Measurements from ENCODE around the gene SEPTIN3. TPM values are rescaled to one million over a fixed set of nuclear protein-coding genes. Genes with fewer than 3 reads are reported as not detected.

Gene SEPTIN3
- total and polyA plus RNA-seq, 2 of the 8 experiments (the other 6 are each of a cell fraction or from before 2014, with no cell fraction given) = 38.9 to 52.9 TPM

DNA sequence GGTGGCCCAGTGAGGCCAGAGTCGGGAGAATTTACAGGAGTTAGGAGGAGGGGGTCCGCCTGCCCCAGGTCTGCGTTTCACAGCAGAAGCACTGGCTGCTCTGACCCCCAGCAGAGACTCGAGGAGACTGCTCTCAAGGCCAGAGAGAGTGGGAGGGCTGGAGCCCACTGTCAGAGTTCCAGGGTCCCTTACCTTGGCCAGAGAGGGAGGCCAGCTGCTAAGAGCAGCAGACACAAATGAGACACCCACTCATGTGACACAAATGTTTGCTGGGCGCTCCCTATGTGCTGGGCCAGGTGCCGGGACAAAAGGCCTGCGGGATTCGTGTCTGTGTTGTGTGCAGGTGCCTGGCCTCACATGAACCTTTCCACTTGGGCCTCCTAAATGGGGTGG is 39.8 kb upstream of the SEPTIN3 start:
- Histone ChIP-seq H3K9me3 (ENCODE audit: insufficient read depth in 2 of 2, low read depth in 1 of 2, low read length in 1 of 2) (no peaks in the 10 kb centered on the region), H2BK20ac (ENCODE audit: low read length) (no peak overlapping the region), H2AFZ (ENCODE audit: low read length) (no peak overlapping the region), H2BK5ac (ENCODE audit: low read depth, low read length) (no peak overlapping the region), H4K91ac (replicated peaks; ENCODE audit: insufficient read length, low read length) (no peak overlapping the region), H3K56ac (replicated peaks; ENCODE audit: insufficient read length, low read depth, low read length) (no peak overlapping the region), H3K14ac (ENCODE audit: insufficient read length) (no peak overlapping the region), H3K4me3 (ENCODE audit: extremely low read depth in 1 of 4, insufficient read depth in 2 of 4, low read depth in 3 of 4, low read length in 4 of 4) (no peak overlapping the region), H3K27me3 (replicated peaks in 1 of 4; ENCODE audit: control insufficient read depth in 3 of 4, extremely low read depth in 1 of 4, insufficient read depth in 3 of 4, low read length in 3 of 4) (peaks cover 11 to 42% (median 30%) of the 10 kb centered on the region in 4 experiments), H4K5ac (ENCODE audit: insufficient read length, low read depth, low read length) (no peak overlapping the region), H2AK5ac (ENCODE audit: low read depth, low read length) (no peak overlapping the region), H2BK120ac (replicated peaks; ENCODE audit: low read depth, low read length) (no peak overlapping the region), H3K4ac (replicated peaks; ENCODE audit: insufficient read length, low read depth, low read length) (no peak overlapping the region), H3K27ac (ENCODE audit: low read depth, low read length) (no peak overlapping the region), H3K23ac (ENCODE audit: insufficient read length) (no peak overlapping the region), H3K18ac (ENCODE audit: extremely low read depth, low read length) (no peak overlapping the region), H4K8ac (ENCODE audit: extremely low read depth, insufficient read depth, low read length) (no peak overlapping the region), H2BK12ac (ENCODE audit: low read depth, low read length) (no peak overlapping the region), H3K36me3 (ENCODE audit: control insufficient read depth in 2 of 4, insufficient read depth in 4 of 4, low read length in 3 of 4) (no peaks in the 10 kb centered on the region), H3K4me2 (ENCODE audit: insufficient read depth in 1 of 2, low read depth in 2 of 2, low read length in 2 of 2) (no peak overlapping the region), H3K23me2 (ENCODE audit: low read depth, low read length) (peaks cover 4% of the 10 kb centered on the region; the same call in 1 of the 2 replicates), H3K79me2 (ENCODE audit: control insufficient read depth in 1 of 2, insufficient read depth in 2 of 2, low read length in 2 of 2) (no peaks in the 10 kb centered on the region), H4K20me1 (replicated peaks in 1 of 2; ENCODE audit: control insufficient read depth in 1 of 2, insufficient read depth in 2 of 2, low read length in 2 of 2) (peaks cover 6% of the 10 kb centered on the region in 2 experiments), H3K4me1 (replicated peaks in 1 of 4; ENCODE audit: control insufficient read depth in 3 of 4, insufficient read depth in 4 of 4, low read length in 3 of 4) (peaks cover 0 to 24% (median 13%) of the 10 kb centered on the region in 4 experiments; a peak in 6 of 7 replicates), H3K9ac (replicated peaks in 1 of 4; ENCODE audit: extremely low read depth in 1 of 4, low read depth in 3 of 4, low read length in 3 of 4) (no peak overlapping the region), H3K79me1 (ENCODE audit: low read depth, low read length) (no peaks in the 10 kb centered on the region), H2BK15ac (ENCODE audit: low read length) (no peak overlapping the region)
- DNase-seq (ENCODE audit: low read depth in 1 of 2, low spot score in 2 of 2) = no peak
- ChIA-PET POLR2A (ENCODE audit: partially characterized antibody) (interaction anchor here (0.7 to 3.7 kb wide), 11 partner anchors 8 to 241 kb away, joined by 3 to 17 read pairs (median 5); partner anchors contain the start of genes CENPM and SNU13), CTCF (ENCODE audit: partially characterized antibody) (interaction anchor here (1.1 to 5.9 kb wide), 4 partner anchors 9 to 232 kb away, joined by 3 to 77 read pairs (median 8); no protein-coding TSS in a partner anchor)
- no peak for FAIRE-seq
- TF ChIP-seq CTCF (IDR thresholded peaks at IDR 0.05; ENCODE audit: control extremely low read depth in 1 of 3, insufficient read depth in 1 of 3, low read depth in 1 of 3, low read length in 3 of 3) (no peak), CEBPB (IDR thresholded peaks at IDR 0.05; ENCODE audit: low read depth, low read length) (no peak), RNF2 (IDR thresholded peaks at IDR 0.05; ENCODE audit: borderline replicate concordance, low read depth, low read length, missing control alignments, poor library complexity, severe bottlenecking) (no peak), TAF7 (optimal IDR thresholded peaks at IDR 0.05; ENCODE audit: borderline replicate concordance, low read depth, low read length) (no peak), GABPA (IDR thresholded peaks at IDR 0.05; ENCODE audit: borderline replicate concordance, insufficient read depth, low read length) (no peak), RFX5 (IDR thresholded peaks at IDR 0.05; ENCODE audit: borderline replicate concordance, low read depth, low read length) (no peak), BACH1 (IDR thresholded peaks at IDR 0.05; ENCODE audit: low read length) (no peak), ZNF274 (IDR thresholded peaks at IDR 0.05; ENCODE audit: borderline replicate concordance, extremely low read depth, low read length) (no peak), SIN3A (conservative IDR thresholded peaks at IDR 0.05 in 1 of 2, IDR thresholded peaks at IDR 0.05 in 1 of 2; ENCODE audit: low read depth in 1 of 2, low read length in 2 of 2) (no peak), POLR2AphosphoS5 (IDR thresholded peaks at IDR 0.05; ENCODE audit: low read depth, low read length) (no peak)
- 86% methylated on average over 8 of the region's 8 CpGs; no CpG with 5 or more reads in 1 of the 2 experiments for WGBS, 2 experiments (ENCODE audit: extremely low coverage in 1 of 2, insufficient coverage in 1 of 2, insufficient read length in 1 of 2, insufficient replicate concordance in 2 of 2, low coverage in 1 of 2, low lambda C conversion rate in 2 of 2, missing lambda C conversion rate in 1 of 2)
